ENCODE results near the gene ZNF691.

Gene ZNF691

GRCh38 chr1:42825036-42825851, 21.2 kb upstream of the ZNF691 start:
- DNase-seq = no peak
- intact Hi-C loops (cut with DNase I) = no loop called here

GRCh38 chr1:42830631-42831030, 15.8 kb upstream of the ZNF691 start:
- no peak for DNase-seq
- intact Hi-C loops (cut with DNase I) = no loop called here

GRCh38 chr1:42831273-42831672, 15.1 kb upstream of the ZNF691 start:
- DNase-seq = no peak
- intact Hi-C loops (cut with DNase I) = no loop called here

GRCh38 chr1:42832641-42833240, 13.7 kb upstream of the ZNF691 start:
- DNase-seq = no peak
- intact Hi-C loops (cut with DNase I) = no loop called here

- DNase-seq = peak in 2 of 42 donors; percentile 4 to 9
- intact Hi-C loops (cut with DNase I) = no loop called here
Observed at GRCh38 chr1:42833981-42834380, 12.4 kb upstream of the ZNF691 start.

GRCh38 chr1:42834803-42835202, 11.6 kb upstream of the ZNF691 start:
- intact Hi-C loops (cut with DNase I) = no loop called here
- DNase-seq = no peak

- intact Hi-C loops (cut with DNase I) = no loop called here
- no peak for DNase-seq
Observed at GRCh38 chr1:42835422-42835821, 11.0 kb upstream of the ZNF691 start.

- intact Hi-C loops (cut with DNase I) = no loop called here
- no peak for DNase-seq
Observed at GRCh38 chr1:42837709-42838108, 8.7 kb upstream of the ZNF691 start.

- intact Hi-C loops (cut with DNase I) = no loop called here
- DNase-seq = peak in 9 of 42 donors; percentile 13 to 46 (median 25)
Observed at GRCh38 chr1:42838482-42839190, 7.8 kb upstream of the ZNF691 start.

GRCh38 chr1:42841010-42841409, 5.4 kb upstream of the ZNF691 start:
- no peak for DNase-seq
- intact Hi-C loops (cut with DNase I) = loop anchor here (10.0 kb wide), 1 partner anchor 76 kb away; the partner anchor contains the start of genes C1orf50 and P3H1

GRCh38 chr1:42841440-42842147, 4.8 kb upstream of the ZNF691 start:
- intact Hi-C loops (cut with DNase I) = loop anchor here (10.0 kb wide), 1 partner anchor 77 kb away; the partner anchor contains the start of genes C1orf50 and P3H1
- no peak for DNase-seq

- intact Hi-C loops (cut with DNase I) = loop anchor here (10.0 kb wide), 1 partner anchor 80 kb away; the partner anchor contains the start of genes C1orf50 and P3H1
- DNase-seq = peak in 1 of 42 donors; percentile 60
Observed at GRCh38 chr1:42844592-42845140, 1.7 kb upstream of the ZNF691 start.

GRCh38 chr1:42845193-42845592, 1.2 kb upstream of the ZNF691 start:
- intact Hi-C loops (cut with DNase I) = loop anchor here (10.0 kb wide), 1 partner anchor 80 kb away; the partner anchor contains the start of genes C1orf50 and P3H1
- no peak for DNase-seq

- intact Hi-C loops (cut with DNase I) = loop anchor here (10.0 kb wide), 1 partner anchor 81 kb away; the partner anchor contains the start of genes C1orf50 and P3H1
- DNase-seq = no peak
Observed at GRCh38 chr1:42845866-42846256, 552 bp upstream of the ZNF691 start.

GRCh38 chr1:42847111-42847595, 740 bp downstream of the ZNF691 start:
- DNase-seq = no peak
- intact Hi-C loops (cut with DNase I) = loop anchor here (10.0 kb wide), 1 partner anchor 82 kb away; the partner anchor contains the start of genes C1orf50 and P3H1

GRCh38 chr1:42847721-42848460, 1.5 kb downstream of the ZNF691 start:
- intact Hi-C loops (cut with DNase I) = loop anchor here (10.0 kb wide), 1 partner anchor 83 kb away; the partner anchor contains the start of genes C1orf50 and P3H1
- DNase-seq = no peak

- peak in 7 of 42 donors; percentile 6 to 62 (median 28) for DNase-seq
- intact Hi-C loops (cut with DNase I) = loop anchor here (10.0 kb wide), 1 partner anchor 84 kb away; the partner anchor contains the start of genes C1orf50 and P3H1
Observed at GRCh38 chr1:42848823-42849537, 2.6 kb downstream of the ZNF691 start.
